HG02798 (cell line): Measurements from ENCODE around the gene SP140L.

Source experiments
- ATAC-seq: cut with Tn5 transposase; IDR thresholded peaks from one replicate; pipeline ENCODE4 v1.9.1; 2021; ENCODE audit warnings: mild to moderate bottlenecking; ENCODE audit not compliant: unreplicated experiment, poor library complexity

Gene SP140L

DNA sequence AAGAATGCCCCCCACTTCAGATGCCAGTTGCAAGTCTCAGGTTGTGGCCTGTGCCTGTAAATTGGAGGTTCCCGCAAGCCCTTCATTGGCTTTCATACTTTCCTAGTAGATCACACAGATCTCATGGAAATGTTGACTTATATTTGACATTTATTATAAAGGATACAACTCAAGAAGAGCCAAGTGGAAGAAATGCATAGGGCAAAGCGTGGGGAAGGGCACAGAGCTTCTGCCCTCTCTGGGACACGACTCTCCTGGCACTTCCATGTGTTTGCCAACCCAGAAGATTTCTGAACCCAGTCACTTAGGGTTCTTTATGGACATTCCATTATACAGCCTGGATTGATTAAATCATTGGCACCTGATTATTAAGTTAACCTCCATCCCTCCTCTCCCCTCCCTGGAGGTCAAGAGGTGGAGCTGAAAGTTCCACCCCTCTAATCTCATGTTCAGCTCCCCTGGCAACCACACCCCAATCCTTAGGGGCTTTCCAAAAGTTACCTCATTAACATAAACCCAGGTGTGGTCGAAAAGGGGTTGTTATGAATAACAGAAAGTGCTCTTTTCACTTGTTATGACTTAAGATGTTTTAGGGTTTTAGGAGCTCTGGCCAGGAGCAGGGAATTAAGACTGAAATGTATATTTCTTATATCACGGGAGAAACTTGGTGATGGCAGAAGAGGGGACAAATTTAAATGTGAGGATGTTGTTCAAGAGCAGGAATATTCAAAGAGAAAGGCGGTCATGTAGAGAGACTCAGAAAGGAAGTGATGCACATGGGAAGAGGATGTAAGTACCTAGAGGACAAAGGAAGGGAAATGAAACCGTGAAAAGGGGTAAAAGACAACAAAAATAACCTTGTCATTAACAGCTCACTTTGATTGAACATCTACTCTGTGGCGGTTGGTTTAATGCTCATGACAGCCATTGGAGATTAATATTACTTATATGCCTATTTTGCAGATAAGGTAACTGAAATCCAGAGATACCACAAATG is 120.8 kb downstream of the SP140L start:
- peak; percentile 84 for ATAC-seq

DNA sequence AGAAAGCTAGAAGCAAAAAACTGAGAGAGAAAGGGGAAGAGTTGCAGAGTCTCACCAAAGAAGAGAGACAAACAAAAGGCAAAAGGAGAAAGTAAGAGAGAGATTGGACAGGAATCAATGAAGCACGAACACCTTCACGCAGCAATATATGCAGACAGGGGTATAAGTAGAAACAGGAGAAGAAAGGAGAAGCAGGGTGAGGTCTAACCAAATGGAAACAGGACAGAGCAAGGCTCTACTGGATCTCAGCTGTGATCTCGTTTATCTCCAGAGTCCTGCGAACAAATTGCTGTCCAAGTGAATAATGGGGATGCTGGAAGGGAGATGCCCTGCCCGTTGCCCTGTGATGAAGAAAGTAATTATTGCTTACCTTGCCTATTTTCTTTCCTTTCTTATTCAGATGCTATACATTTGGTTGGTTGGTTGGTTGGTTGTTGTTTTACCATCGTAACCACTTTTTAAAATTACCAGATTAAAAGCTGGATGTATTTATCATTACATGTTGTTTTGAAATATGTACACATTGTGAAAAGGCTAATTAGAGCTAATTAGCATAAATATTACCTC is 123.0 kb downstream of the SP140L start:
- no peak for ATAC-seq

DNA sequence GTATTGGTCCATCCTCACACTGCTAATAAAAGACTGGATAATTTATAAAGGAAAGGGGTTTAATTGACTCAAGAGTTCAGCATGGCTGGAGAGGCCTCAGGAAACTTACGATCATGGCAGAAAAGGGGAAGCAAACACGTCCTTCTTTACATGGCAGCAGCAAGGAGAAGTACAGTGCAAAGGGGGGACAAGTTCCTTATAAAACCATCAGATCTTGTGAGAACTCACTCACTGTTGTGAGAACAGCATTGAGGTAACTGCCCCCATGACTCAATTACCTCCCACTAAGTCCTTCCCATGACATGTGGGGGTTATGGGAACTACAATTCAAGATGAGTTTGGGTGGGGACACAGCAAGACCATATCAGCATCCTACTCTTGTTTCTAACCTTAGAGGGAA is 126.0 kb downstream of the SP140L start:
- no peak for ATAC-seq
